ENCODE measurements around the gene BMP8B. TPM values are rescaled to one million over a fixed set of nuclear protein-coding genes. Genes with fewer than 3 reads are reported as not detected.
A peak's percentile ranks its signal among the peaks of the same experiment; 100 is the strongest.

The BMP8B gene
- total RNA-seq, 8 experiments from 2014 or later = 0.20 to 3.5 (median 1.1) TPM

DNA sequence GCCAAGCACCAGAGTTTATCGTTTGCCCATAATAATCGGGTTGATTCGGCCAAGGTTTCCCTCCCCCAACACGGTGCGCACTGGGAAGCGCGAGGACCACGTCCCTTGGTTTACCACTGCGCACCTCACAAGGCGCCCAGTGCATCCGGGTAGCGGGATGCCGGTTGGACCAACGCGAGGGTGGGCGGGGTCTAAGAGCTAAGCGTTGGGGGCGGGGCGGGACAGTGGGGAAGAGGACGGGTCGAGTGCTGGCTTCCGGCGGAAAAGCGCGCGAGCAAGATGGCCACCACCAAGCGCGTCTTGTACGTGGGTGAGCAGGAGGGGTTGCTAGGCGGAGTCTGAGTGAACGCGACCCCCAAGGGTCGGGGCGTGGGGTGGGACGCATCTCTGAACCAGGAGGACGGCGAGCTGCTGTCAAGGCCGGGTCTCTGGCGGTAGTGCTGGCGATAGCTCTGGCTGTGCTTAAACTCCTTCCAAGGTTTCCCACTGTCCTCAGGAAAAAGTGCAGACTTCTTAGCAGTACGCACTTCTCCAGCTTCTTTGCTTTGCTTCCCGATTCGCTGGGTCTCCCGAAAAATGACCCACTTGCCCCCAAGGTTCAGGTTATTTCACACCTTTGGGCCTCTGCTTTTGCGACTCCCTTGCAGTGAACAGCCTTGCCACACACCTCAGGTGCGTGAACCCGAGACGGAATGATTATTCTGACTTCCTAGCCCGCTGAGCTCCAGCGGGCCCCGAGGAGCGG lies 49.9 kb downstream of the BMP8B start, which contains the start of gene PPIE:
Gene PPIE, plus strand, starts transcription at position 261 of the 745 bp plus-strand sequence. Its CDS starts 19 bp downstream, at position 280.
- H3K4me3 ChIP-seq = peak within 1 kb of the TSS; percentile 45 to 61 (median 59)
- peak; percentile 96 to 99 (median 96) for ATAC-seq (replicated peaks in 6 of 8)
- H3K4me1 ChIP-seq (replicated peaks in 1 of 2) = peaks cover 16 to 20% of the 10 kb centered on the region in 2 donors
- H3K27ac ChIP-seq = peak within 1 kb of the TSS; percentile 54 to 79
- in situ Hi-C loops (cut with MboI; ENCODE audit: low pct_unique_long_range_greater_than_20kb in 2 of 9, low sequenced_read_pairs in 9 of 9, unreplicated experiment in 9 of 9) = no loop called here
- WGBS, 10 experiments = 0 to 13% (median 5%) methylated on average over 1 to 24 of the region's 52 CpGs; no CpG with 5 or more reads in 3 of the 10 experiments

DNA sequence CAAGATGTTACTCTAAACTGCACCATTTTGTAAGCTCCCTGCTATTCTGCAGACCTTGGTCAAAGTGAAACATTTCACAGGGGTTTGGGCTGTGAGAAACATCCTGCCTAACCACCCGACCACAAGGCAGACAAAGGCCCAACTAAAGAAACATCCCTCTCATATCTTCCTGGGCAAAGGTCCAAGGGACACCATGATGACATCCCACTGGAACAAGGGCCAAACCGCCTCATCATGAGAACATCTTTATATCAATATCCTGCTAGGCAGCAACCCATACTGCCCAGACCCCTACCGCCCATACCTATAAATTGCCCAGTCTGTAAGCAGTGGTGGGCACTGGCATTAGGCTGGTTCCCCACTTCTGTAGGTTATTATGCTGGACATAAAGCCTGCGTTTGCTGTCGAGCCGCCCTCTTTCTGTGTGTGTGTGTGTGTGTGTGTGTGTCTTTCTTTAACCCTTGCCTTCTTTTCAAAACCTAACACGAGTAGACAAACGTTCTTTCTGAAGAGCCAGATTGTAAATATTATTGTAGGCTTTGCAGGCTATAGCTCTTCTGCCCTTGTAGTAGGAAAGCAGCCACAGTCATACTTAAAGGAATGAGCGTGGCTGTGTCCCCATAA lies 51.0 kb downstream of the BMP8B start:
- Histone ChIP-seq H3K4me1 (replicated peaks in 1 of 2) (peaks cover 16 to 26% of the 10 kb centered on the region in 2 donors), H3K4me3 (no peak overlapping the region), H3K27ac (no peak overlapping the region)
- in situ Hi-C loops (cut with MboI; ENCODE audit: low pct_unique_long_range_greater_than_20kb in 2 of 9, low sequenced_read_pairs in 9 of 9, unreplicated experiment in 9 of 9) = no loop called here
- no peak for ATAC-seq (replicated peaks in 6 of 8)
- WGBS, 10 experiments = 79 to 90% (median 84%) methylated on average over 1 to 4 of the region's 9 CpGs; no CpG with 5 or more reads in 4 of the 10 experiments

DNA sequence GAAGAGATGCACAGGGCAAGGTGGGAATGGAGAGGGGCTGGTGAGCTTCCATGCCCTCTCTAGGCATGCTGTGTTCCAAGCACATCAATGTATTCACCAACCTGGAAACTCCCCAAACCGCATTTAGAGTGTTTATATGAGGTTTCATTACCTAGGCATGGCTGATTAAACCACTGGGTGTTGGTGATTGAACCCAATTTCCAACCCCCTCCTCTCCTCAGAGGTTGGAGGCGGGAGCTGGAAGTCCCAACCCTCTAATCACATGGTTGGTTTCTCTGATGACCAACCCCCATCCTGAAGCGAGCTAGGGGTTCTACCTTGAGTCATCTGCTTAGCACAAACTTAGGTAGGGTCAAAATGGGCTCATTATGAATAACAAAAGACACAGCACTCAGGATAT lies 52.9 kb downstream of the BMP8B start:
- no peak overlapping the region for H3K4me3 ChIP-seq
- peaks cover 13 to 26% of the 10 kb centered on the region in 2 donors for H3K4me1 ChIP-seq (replicated peaks in 1 of 2)
- 43 to 71% (median 53%) methylated on average over 1 to 3 of the region's 3 CpGs; no CpG with 5 or more reads in 6 of the 10 experiments for WGBS, 10 experiments
- in situ Hi-C loops (cut with MboI; ENCODE audit: low pct_unique_long_range_greater_than_20kb in 2 of 9, low sequenced_read_pairs in 9 of 9, unreplicated experiment in 9 of 9) = no loop called here
- no peak for ATAC-seq (replicated peaks in 6 of 8)
- no peak overlapping the region for H3K27ac ChIP-seq

DNA sequence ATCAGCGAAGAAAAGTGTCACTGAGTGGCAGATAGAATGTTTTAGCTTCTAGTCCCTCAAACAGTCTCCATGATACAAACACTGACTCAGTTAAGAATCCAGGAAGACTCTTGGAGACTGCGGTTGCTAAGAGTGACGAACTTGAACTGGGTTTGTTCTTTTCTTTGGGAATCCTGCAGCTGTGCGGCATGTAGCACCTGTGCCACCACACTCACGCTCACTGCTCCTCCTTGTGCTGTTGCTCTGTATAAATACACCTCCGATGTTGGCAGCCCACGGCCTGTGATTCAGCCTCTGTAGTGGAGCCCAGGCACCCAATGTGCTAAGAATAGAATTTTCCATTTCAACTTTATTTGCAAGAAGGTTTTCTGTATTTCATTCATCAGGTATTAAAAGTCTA lies 55.5 kb downstream of the BMP8B start:
- Histone ChIP-seq H3K27ac (no peak overlapping the region), H3K4me3 (no peak overlapping the region), H3K4me1 (replicated peaks in 1 of 2) (peaks cover 0 to 7% of the 10 kb centered on the region in 2 donors)
- 0 to 69% (median 53%) methylated on average over 1 to 7 of the region's 7 CpGs; no CpG with 5 or more reads in 3 of the 10 experiments for WGBS, 10 experiments
- in situ Hi-C loops (cut with MboI; ENCODE audit: low pct_unique_long_range_greater_than_20kb in 2 of 9, low sequenced_read_pairs in 9 of 9, unreplicated experiment in 9 of 9) = no loop called here
- ATAC-seq (replicated peaks in 6 of 8) = peak in 3 of 8 experiments; percentile 36 to 85 (median 70)

DNA sequence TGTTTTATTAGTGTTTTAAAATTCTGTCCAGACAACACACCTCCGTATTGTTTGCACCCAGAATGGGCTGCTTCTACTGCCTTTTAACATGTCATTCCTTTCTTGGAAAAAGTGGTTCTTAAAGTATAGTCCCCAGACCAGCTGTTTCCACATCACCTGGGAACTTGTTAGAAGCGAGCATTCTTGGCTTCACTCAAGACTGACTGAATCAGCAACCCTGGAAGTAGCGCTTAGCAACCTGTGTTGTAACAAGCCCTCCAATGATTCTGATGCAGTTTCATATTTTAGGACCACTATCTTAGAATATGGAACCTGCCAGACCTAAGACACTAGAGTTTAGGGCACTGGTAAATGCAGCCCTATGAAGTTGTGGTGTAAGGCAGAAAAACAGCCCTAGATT lies 55.9 kb downstream of the BMP8B start:
- peak in 3 of 8 experiments; percentile 12 to 65 (median 28) for ATAC-seq (replicated peaks in 6 of 8)
- WGBS, 10 experiments = 20 to 67% (median 37%) methylated on average over 1 to 3 of the region's 3 CpGs; no CpG with 5 or more reads in 2 of the 10 experiments
- no peak overlapping the region for H3K27ac ChIP-seq
- in situ Hi-C loops (cut with MboI; ENCODE audit: low pct_unique_long_range_greater_than_20kb in 2 of 9, low sequenced_read_pairs in 9 of 9, unreplicated experiment in 9 of 9) = no loop called here
- peaks cover 0 to 5% of the 10 kb centered on the region in 2 donors for H3K4me1 ChIP-seq (replicated peaks in 1 of 2)
- H3K4me3 ChIP-seq = no peak overlapping the region

DNA sequence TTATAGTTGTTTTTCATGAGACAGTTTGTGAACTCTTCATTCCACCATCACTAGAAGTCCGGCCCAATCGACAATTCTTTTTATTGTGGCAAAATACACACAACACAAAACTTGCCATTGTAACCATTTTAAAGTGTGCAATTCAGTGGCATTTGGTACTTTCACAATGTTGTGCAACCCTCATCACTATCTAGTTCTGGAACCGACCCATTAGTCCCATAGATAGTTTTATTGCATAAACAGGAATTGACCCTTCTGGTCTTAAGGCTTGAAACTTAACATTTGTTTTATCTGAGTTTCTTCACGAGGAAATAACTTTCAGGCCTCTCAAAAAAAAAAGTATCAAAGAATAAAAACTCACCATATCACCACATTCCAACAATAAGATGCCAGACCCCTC lies 58.8 kb downstream of the BMP8B start:
- in situ Hi-C loops (cut with MboI; ENCODE audit: low pct_unique_long_range_greater_than_20kb in 2 of 9, low sequenced_read_pairs in 9 of 9, unreplicated experiment in 9 of 9) = loop anchor here in 1 of 9 experiments (10.0 kb wide), 1 partner anchor 125 kb away; no protein-coding TSS in a partner anchor
- Histone ChIP-seq H3K27ac (no peak overlapping the region), H3K4me1 (replicated peaks in 1 of 2) (peaks cover 0 to 5% of the 10 kb centered on the region in 2 donors), H3K4me3 (no peak overlapping the region)
- no peak for ATAC-seq (replicated peaks in 6 of 8)
- 0 to 55% (median 28%) methylated on average over 1 to 4 of the region's 4 CpGs; no CpG with 5 or more reads in 1 of the 10 experiments for whole genome bisulfite sequencing, 10 experiments

DNA sequence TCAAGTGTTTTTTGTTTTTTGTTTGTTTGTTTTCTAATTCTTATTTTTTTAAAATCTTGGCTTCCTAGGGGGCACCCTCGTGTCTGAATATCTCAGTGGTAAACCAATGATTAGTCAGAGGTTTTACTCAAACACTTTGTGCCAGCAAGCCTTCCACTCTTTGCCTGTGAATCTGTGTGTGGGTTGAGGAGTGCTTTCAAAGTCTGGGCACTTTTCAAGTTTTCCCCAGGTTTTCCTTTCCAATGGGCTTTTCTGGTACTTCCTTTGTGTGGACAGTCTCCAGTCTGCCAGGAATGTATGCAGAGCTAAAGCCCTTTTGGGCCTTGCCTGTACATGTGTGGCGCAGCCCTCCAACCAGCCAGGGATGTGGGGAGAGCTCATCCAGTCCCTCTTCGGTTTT lies 59.6 kb downstream of the BMP8B start:
- WGBS, 10 experiments = 0 to 64% (median 40%) methylated on average over 1 to 3 of the region's 3 CpGs; no CpG with 5 or more reads in 1 of the 10 experiments
- ATAC-seq (replicated peaks in 6 of 8) = no peak
- in situ Hi-C loops (cut with MboI; ENCODE audit: low pct_unique_long_range_greater_than_20kb in 2 of 9, low sequenced_read_pairs in 9 of 9, unreplicated experiment in 9 of 9) = loop anchor here in 1 of 9 experiments (10.0 kb wide), 1 partner anchor 124 kb away; no protein-coding TSS in a partner anchor
- H3K27ac ChIP-seq = no peak overlapping the region
- peaks cover 0 to 5% of the 10 kb centered on the region in 2 donors for H3K4me1 ChIP-seq (replicated peaks in 1 of 2)
- H3K4me3 ChIP-seq = no peak overlapping the region

DNA sequence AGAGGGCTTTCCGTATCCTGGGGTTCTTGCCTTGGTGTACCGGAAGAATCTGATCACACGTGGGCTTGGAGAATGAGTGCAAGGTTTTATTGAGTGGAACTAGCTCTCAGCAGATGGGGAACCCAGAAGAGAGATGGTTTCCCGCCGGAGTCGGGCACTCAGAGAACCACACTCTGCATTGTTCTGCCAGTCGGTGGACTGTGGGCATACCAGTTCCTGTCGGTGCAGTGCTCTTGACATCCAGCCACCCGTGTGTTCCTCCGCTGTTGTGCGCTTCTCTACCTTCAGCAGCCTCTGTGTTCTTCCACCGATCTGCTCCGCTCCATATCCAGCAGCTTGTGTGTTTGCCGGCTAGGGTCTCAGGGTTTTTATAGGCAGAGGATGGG lies 60.7 kb downstream of the BMP8B start:
- WGBS, 10 experiments = 30 to 90% (median 63%) methylated on average over 2 to 9 of the region's 14 CpGs; no CpG with 5 or more reads in 4 of the 10 experiments
- Histone ChIP-seq H3K27ac (no peak overlapping the region), H3K4me3 (no peak overlapping the region), H3K4me1 (replicated peaks in 1 of 2) (peaks cover 0 to under 1% of the 10 kb centered on the region in 2 donors)
- in situ Hi-C loops (cut with MboI; ENCODE audit: low pct_unique_long_range_greater_than_20kb in 2 of 9, low sequenced_read_pairs in 9 of 9, unreplicated experiment in 9 of 9) = loop anchor here in 1 of 9 experiments (10.0 kb wide), 1 partner anchor 123 kb away; no protein-coding TSS in a partner anchor
- ATAC-seq (replicated peaks in 6 of 8) = no peak

DNA sequence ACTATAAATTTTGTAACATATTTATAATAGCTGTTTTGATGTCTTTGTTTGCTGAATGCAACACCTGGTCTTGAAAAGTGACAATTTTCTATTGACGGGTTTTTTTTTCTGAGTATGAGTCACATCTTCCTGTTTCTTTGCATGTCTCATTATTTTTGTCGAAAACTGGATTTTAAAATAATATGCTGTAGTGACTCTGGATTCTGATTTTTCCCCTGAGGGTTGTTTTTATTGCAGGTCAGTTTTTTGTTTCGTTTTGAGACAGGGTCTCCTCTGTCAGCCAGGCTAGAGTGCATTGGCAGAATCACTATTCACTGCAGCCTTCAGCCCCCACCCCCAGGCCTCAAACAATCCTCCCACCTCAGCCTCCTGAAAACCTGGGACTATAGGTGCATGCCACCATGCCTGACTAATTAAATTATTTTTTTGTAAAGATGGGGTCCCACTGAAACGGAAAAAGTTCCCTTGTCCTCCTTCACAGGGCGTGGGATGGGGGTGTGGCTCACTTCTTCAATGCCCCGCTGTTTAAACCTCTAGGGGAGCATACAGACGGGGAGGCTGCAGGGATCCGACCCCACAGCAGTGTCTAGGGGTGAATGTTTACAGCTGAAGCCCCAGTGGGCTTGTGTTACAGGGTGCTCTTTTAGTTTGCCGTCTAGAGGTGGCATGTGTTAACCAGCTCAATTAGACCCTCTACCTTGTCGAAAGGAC lies 61.3 kb downstream of the BMP8B start:
- ATAC-seq (replicated peaks in 6 of 8) = no peak
- in situ Hi-C loops (cut with MboI; ENCODE audit: low pct_unique_long_range_greater_than_20kb in 2 of 9, low sequenced_read_pairs in 9 of 9, unreplicated experiment in 9 of 9) = loop anchor here in 1 of 9 experiments (10.0 kb wide), 1 partner anchor 123 kb away; no protein-coding TSS in a partner anchor
- Histone ChIP-seq H3K27ac (no peak overlapping the region), H3K4me1 (replicated peaks in 1 of 2) (no peaks in the 10 kb centered on the region), H3K4me3 (no peak overlapping the region)
- WGBS, 10 experiments = 14 to 77% (median 31%) methylated on average over 1 to 9 of the region's 10 CpGs

DNA sequence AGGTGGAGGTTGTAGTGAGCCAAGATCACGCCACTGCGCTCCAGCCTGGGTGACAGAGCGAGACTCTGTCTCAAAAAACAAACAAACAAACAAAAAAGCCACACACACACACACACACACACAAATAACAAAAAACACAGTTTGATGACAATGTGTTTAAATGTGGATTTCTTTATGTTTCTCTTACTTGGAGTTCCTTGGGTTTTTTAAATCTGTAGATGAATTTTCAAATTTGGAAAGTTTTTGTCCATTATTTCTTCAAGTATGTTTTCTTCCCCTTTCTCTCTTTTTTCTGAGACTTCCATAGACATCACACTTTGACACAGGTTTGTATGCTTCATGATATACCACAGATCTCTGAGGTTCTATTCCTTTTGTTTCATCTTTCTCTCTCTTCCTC lies 62.1 kb downstream of the BMP8B start:
- in situ Hi-C loops (cut with MboI; ENCODE audit: low pct_unique_long_range_greater_than_20kb in 2 of 9, low sequenced_read_pairs in 9 of 9, unreplicated experiment in 9 of 9) = loop anchor here in 1 of 9 experiments (10.0 kb wide), 1 partner anchor 122 kb away; no protein-coding TSS in a partner anchor
- no peak for ATAC-seq (replicated peaks in 6 of 8)
- H3K4me3 ChIP-seq = no peak overlapping the region
- 53 to 87% (median 67%) methylated on average over 3 of the region's 3 CpGs; no CpG with 5 or more reads in 5 of the 10 experiments for WGBS, 10 experiments
- H3K27ac ChIP-seq = no peak overlapping the region
- H3K4me1 ChIP-seq (replicated peaks in 1 of 2) = no peaks in the 10 kb centered on the region

DNA sequence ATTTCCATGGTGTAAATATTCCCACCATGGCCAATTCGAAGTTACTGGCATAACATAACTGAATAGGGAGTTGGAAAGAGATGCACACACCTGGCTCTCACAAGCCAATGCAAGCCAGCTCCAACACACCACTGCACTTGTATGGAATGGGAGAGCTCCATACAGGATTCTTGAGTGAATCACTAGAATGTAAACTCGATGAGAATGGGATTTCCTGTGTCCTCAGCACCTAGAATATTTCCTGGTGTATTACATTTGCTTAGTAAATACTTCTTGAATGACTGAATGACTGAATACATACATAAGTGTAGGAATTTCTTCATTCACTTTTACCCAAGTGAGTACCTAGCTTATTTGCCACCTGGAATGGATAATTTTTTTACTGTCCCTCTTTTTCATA lies 66.2 kb downstream of the BMP8B start:
- WGBS, 10 experiments = 0 to 40% (median 3%) methylated on average over 1 to 2 of the region's 2 CpGs; no CpG with 5 or more reads in 2 of the 10 experiments
- in situ Hi-C loops (cut with MboI; ENCODE audit: low pct_unique_long_range_greater_than_20kb in 2 of 9, low sequenced_read_pairs in 9 of 9, unreplicated experiment in 9 of 9) = loop anchor here in 5 of 9 experiments (10.0 to 25.0 kb wide), 3 partner anchors 110 to 135 kb away; partner anchors contain the start of gene PABPC4 (in 1 of the 5)
- ATAC-seq (replicated peaks in 6 of 8) = no peak

DNA sequence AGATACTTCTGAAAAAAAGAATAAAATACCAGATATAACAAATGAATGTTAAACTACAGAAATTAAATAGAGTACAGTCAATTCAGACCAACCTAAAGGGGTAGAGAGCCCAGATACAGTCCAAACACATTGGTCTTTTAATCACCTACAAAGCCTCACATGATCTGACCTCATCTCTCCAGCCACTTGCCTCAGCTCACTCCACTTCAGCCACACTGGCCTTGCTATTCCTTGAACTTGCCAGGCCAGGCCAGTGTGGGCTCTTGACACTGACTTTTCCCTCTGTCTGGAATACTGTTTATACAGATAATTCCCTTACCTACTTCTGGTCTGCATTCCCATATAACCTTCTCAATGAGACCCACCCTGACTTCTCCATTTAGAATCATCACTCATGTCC lies 67.0 kb downstream of the BMP8B start:
- no peak overlapping the region for H3K4me3 ChIP-seq
- in situ Hi-C loops (cut with MboI; ENCODE audit: low pct_unique_long_range_greater_than_20kb in 2 of 9, low sequenced_read_pairs in 9 of 9, unreplicated experiment in 9 of 9) = loop anchor here in 5 of 9 experiments (10.0 to 25.0 kb wide), 3 partner anchors 109 to 134 kb away; partner anchors contain the start of gene PABPC4 (in 1 of the 5)
- peak in 1 of 8 experiments; percentile 39 for ATAC-seq (replicated peaks in 6 of 8)
- H3K27ac ChIP-seq = no peak overlapping the region
- H3K4me1 ChIP-seq (replicated peaks in 1 of 2) = peaks cover 3 to 9% of the 10 kb centered on the region in 2 donors

More for the DNA sequence above, 66.2 kb downstream of the BMP8B start:
- H3K4me3 ChIP-seq = no peak overlapping the region
- peaks cover 3 to 9% of the 10 kb centered on the region in 2 donors for H3K4me1 ChIP-seq (replicated peaks in 1 of 2)
- H3K27ac ChIP-seq = no peak overlapping the region

Measured in motor neuron (in vitro differentiated cells).